ENCODE measurements around the gene HSPBAP1. TPM values are rescaled to one million over a fixed set of nuclear protein-coding genes. Genes with fewer than 3 reads are reported as not detected.
"Not testable (repeated sequence)": the region's sequence is repeated elsewhere in the genome, so short reads cannot be mapped to it uniquely, and the experiment has no call there.

The HSPBAP1 gene
- total RNA-seq, 2 donors from 2014 or later: 6.2 to 6.4 TPM

- DNase-seq (ENCODE audit: low spot score) (no peak), ATAC-seq (no peak)
- no peak overlapping the region for H3K27ac Mint-ChIP-seq
- no peak overlapping the region for H3K4me3 Mint-ChIP-seq
- H3K9me3 Mint-ChIP-seq: no peaks in the 10 kb centered on the region
- H3K27me3 Mint-ChIP-seq: no peaks in the 10 kb centered on the region
- no peaks in the 10 kb centered on the region for H3K4me1 Mint-ChIP-seq (ENCODE audit: low read depth in 2 of 2)
- no peaks in the 10 kb centered on the region for H3K36me3 Mint-ChIP-seq
These were observed 19.6 kb downstream of the HSPBAP1 start for GRCh38 chr3:122773944-122774509.

GRCh38 chr3:122772827-122773226, 20.8 kb downstream of the HSPBAP1 start:
- H3K27me3 Mint-ChIP-seq: no peaks in the 10 kb centered on the region
- H3K36me3 Mint-ChIP-seq: peaks cover 5% of the 10 kb centered on the region
- DNase-seq (ENCODE audit: low spot score) (no peak), ATAC-seq (no peak)
- no peak overlapping the region for H3K27ac Mint-ChIP-seq
- H3K9me3 Mint-ChIP-seq: no peaks in the 10 kb centered on the region
- H3K4me3 Mint-ChIP-seq: no peak overlapping the region
- H3K4me1 Mint-ChIP-seq (ENCODE audit: low read depth in 2 of 2): no peaks in the 10 kb centered on the region

DNA sequence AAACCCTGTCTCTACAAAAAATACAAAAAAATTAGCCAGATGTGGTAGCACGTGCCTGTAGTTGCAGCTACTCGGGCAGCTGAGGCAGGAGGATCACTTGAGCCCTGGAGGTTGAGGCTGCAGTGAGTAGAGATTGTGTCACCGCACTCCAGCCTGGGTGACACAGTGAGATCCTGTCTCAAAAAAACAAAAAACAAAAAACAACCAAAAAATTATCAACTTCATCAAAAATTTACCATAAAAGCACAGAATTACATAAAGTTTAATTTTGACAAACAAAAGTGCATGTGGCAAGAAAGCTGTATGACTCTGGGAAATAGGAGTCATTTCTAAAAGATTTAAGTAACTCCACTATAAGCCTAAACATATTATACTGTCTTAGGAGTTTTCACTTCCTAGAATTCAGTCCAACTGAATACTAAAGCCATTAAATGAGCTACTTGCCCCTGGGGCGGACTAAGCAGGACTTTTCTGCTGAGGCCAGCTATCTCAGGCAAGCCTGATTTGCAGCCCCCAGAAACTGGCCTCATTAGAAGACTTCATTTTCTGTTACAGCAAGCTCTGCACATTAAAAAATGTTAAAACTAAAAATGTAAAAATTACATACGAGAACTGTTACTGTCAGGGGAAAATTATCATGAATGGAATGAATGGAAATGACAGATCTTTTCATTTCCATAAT, 23.0 kb downstream of the HSPBAP1 start:
- ATAC-seq (no peak), DNase-seq (ENCODE audit: low spot score) (no peak)
- Mint-ChIP-seq H3K27me3 (no peaks in the 10 kb centered on the region), H3K36me3 (peaks cover 5% of the 10 kb centered on the region), H3K4me1 (ENCODE audit: low read depth in 2 of 2) (no peaks in the 10 kb centered on the region), H3K4me3 (no peak overlapping the region), H3K27ac (no peak overlapping the region), H3K9me3 (no peaks in the 10 kb centered on the region)

DNA sequence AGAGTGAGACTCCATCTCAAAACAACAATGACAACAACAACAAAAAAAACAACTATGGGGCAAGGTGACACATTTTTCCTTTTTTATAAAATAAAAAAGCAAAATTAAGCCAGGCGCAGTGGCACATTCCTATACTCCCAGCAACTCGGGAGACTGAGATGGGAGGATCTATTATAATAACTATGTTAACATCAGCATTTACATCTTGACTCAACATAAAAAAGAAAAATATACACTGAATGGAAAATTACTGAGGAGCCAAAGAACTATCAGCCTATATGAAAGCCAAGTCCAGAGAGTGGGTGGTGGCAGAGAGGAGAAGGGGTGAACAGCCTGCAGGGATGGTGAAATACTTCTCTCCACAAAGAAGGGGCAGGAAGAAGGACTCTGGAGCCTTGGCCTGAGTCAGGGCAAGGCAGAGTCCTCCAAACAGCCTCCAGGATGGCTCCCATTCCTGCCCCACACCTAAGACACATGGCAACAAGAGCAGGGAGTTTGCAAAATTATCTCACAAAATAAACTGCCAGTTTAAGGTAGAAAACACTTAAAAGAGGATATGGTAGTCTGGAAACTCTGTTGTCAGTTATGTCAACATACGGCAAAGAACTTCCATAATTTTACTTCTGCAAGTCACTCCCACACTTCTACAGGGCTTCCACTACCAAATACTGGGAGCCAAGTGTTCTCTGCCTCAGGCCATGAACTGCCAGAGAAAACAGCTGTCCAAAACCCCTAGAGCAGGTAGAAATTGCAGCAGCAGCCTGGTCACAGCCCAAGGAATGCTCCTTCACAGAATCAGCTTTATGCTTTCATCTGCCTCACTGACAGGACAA, 25.9 kb downstream of the HSPBAP1 start:
- DNase-seq (ENCODE audit: low spot score) (no peak), ATAC-seq (no peak)
- no peaks in the 10 kb centered on the region for H3K4me1 Mint-ChIP-seq (ENCODE audit: low read depth in 2 of 2)
- H3K36me3 Mint-ChIP-seq: peaks cover 5% of the 10 kb centered on the region
- H3K27me3 Mint-ChIP-seq: no peaks in the 10 kb centered on the region
- no peaks in the 10 kb centered on the region for H3K9me3 Mint-ChIP-seq
- no peak overlapping the region for H3K4me3 Mint-ChIP-seq
- H3K27ac Mint-ChIP-seq: no peak overlapping the region

DNA sequence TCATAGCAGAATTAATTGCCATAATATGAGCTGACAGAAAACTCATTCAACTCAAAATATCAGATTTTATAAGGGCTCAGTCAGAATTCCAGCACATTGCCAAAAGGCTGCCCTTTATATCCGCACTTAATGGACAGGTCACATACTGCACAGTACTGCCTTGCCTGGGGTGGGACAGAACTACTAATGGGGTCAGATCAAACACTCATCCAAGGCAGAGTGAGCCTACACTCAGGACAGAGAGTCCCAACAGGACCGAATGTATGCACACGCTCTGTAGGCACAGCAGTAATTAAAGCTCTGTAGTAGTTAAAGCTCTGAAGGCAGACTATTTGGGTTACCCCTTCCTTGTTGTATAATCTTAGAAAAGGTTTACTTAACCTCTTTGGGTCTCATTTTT, 27.2 kb downstream of the HSPBAP1 start:
- Mint-ChIP-seq H3K9me3 (no peaks in the 10 kb centered on the region), H3K36me3 (peaks cover 5% of the 10 kb centered on the region), H3K4me1 (ENCODE audit: low read depth in 2 of 2) (no peaks in the 10 kb centered on the region), H3K4me3 (no peak overlapping the region), H3K27me3 (no peaks in the 10 kb centered on the region), H3K27ac (no peak overlapping the region)
- ATAC-seq (no peak), DNase-seq (ENCODE audit: low spot score) (no peak)

DNA sequence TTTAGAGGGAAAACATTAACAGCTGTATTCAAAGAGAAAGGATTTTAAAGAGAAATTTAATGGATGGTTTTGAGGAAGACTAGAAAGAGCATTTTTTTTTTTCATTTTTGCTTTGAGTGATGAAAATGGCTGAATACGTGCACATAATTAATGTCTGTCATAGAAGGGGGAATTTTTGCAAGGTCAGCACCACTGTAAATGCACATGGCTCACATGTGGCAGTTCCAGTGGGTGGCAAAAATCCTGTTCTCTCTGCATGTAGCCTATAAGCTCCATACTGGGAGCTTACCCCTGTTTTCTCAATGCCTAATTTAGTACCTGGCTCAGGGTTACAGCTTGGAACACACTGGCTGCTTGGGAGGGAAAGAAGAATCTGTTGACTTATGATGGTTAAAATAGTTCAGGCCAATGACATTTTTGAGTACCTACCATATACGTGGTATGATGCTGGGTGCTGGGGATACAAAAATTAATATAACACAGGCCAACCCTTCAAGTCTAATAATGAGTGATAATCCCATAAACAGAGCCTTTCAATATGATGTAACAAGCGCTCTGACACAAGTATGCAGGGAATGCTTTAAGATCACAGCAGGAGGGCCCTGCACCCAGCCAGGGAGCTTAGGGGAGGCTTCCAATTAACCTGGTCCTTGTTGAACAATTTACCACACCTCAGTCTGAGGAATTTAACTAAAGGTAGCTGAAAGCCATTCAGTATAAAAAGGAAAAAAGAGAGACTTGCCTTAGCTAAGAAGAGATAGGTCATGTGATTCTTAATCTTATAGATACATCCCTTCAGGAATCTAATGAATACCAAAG, 33.0 kb downstream of the HSPBAP1 start:
- no peaks in the 10 kb centered on the region for H3K27me3 Mint-ChIP-seq
- H3K36me3 Mint-ChIP-seq: no peaks in the 10 kb centered on the region
- DNase-seq (ENCODE audit: low spot score) (no peak), ATAC-seq (no peak)
- H3K4me3 Mint-ChIP-seq: no peak overlapping the region
- H3K4me1 Mint-ChIP-seq (ENCODE audit: low read depth in 2 of 2): peaks cover 0 to 6% of the 10 kb centered on the region in 2 donors
- no peak overlapping the region for H3K27ac Mint-ChIP-seq
- H3K9me3 Mint-ChIP-seq: no peaks in the 10 kb centered on the region

- H3K36me3 Mint-ChIP-seq: peaks cover 6% of the 10 kb centered on the region
- no peak for DNase-seq (ENCODE audit: low spot score)
- H3K27me3 Mint-ChIP-seq: no peaks in the 10 kb centered on the region
- peak in 1 of 2 donors; percentile 47 for ATAC-seq
- no peak overlapping the region for H3K4me3 Mint-ChIP-seq
- H3K4me1 Mint-ChIP-seq (ENCODE audit: low read depth in 2 of 2): peaks cover 0 to 6% of the 10 kb centered on the region in 2 donors
- no peaks in the 10 kb centered on the region for H3K9me3 Mint-ChIP-seq
- no peak overlapping the region for H3K27ac Mint-ChIP-seq
These were observed 34.6 kb downstream of the HSPBAP1 start for GRCh38 chr3:122758877-122759560.

DNA sequence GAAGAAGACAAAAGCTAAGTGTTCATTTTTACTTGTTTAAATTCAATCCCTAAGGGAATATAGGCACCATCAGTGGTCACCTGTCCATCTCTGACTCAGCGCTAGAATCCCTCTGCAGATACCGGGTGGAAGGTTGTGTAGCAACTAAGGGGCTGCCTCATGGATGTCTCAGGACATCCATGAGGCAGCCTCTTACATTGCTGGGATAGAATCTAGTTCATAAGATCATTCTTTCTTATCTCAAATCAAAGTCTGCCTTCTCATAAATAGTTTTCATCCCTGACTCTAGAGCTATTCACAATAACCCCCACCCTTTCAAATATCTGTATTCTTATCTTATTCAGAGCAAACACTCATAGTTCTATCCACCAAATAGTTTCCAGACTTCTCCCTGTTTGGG, 38.1 kb downstream of the HSPBAP1 start:
- Mint-ChIP-seq H3K9me3 (no peaks in the 10 kb centered on the region), H3K27ac (no peak overlapping the region), H3K36me3 (peaks cover 18% of the 10 kb centered on the region), H3K27me3 (no peaks in the 10 kb centered on the region), H3K4me1 (ENCODE audit: low read depth in 2 of 2) (peaks cover 0 to 6% of the 10 kb centered on the region in 2 donors), H3K4me3 (no peak overlapping the region)
- ATAC-seq (no peak), DNase-seq (ENCODE audit: low spot score) (no peak)

GRCh38 chr3:122754929-122755328, 38.7 kb downstream of the HSPBAP1 start:
- ATAC-seq: peak; percentile 64 to 68
- no peak for DNase-seq (ENCODE audit: low spot score)
- Mint-ChIP-seq H3K27ac (no peak overlapping the region), H3K9me3 (no peaks in the 10 kb centered on the region), H3K4me3 (no peak overlapping the region), H3K4me1 (ENCODE audit: low read depth in 2 of 2) (peaks cover 0 to 6% of the 10 kb centered on the region in 2 donors), H3K36me3 (peaks cover 18% of the 10 kb centered on the region), H3K27me3 (no peaks in the 10 kb centered on the region)

DNA sequence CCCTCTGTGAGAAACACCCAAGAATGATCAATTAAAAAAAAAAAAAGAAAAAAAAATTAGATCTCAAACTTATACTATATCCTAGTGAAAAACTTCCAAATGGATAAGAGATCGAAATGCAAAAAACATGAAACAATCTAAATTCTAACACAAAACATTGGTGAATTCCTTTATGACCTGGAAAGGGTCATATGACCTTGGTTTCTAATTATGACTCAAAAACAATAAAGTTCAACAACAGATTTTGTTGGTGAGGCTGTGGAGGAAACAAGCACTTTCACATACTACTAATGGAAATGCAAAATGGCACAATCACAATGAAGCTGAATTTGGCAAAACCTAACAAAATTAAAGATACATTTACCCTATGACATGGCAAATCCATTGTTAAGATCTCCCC, 45.3 kb downstream of the HSPBAP1 start:
- no peaks in the 10 kb centered on the region for H3K4me1 Mint-ChIP-seq (ENCODE audit: low read depth in 2 of 2)
- H3K9me3 Mint-ChIP-seq: no peaks in the 10 kb centered on the region
- no peak overlapping the region for H3K4me3 Mint-ChIP-seq
- no peak overlapping the region for H3K27ac Mint-ChIP-seq
- peaks cover 11% of the 10 kb centered on the region for H3K36me3 Mint-ChIP-seq
- H3K27me3 Mint-ChIP-seq: no peaks in the 10 kb centered on the region
- DNase-seq (ENCODE audit: low spot score) (no peak), ATAC-seq (no peak)

DNA sequence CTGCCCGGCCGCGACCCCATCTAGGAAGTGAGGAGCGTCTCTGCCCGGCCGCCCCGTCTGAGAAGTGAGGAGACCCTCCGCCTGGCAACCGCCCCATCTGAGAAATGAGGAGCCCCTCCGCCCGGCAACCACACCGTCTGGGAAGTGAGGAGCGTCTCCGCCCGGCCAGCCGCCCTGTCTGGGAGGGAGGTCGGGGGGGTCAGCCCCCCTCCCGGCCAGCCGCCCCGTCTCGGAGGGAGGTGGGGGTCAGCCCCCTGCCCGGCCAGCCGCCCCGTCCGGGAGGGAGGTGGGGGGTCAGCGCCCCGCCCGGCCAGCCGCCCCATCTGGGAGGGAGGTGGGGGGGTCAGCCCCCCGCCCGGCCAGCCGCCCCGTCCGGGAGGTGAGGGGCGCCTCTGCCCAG, 46.3 kb downstream of the HSPBAP1 start:
- DNase-seq (ENCODE audit: low spot score); H3K4me1 Mint-ChIP-seq (ENCODE audit: low read depth in 2 of 2); H3K4me3 Mint-ChIP-seq; H3K9me3 Mint-ChIP-seq; H3K27ac Mint-ChIP-seq; H3K36me3 Mint-ChIP-seq; H3K27me3 Mint-ChIP-seq; ATAC-seq: not testable (repeated sequence)

DNA sequence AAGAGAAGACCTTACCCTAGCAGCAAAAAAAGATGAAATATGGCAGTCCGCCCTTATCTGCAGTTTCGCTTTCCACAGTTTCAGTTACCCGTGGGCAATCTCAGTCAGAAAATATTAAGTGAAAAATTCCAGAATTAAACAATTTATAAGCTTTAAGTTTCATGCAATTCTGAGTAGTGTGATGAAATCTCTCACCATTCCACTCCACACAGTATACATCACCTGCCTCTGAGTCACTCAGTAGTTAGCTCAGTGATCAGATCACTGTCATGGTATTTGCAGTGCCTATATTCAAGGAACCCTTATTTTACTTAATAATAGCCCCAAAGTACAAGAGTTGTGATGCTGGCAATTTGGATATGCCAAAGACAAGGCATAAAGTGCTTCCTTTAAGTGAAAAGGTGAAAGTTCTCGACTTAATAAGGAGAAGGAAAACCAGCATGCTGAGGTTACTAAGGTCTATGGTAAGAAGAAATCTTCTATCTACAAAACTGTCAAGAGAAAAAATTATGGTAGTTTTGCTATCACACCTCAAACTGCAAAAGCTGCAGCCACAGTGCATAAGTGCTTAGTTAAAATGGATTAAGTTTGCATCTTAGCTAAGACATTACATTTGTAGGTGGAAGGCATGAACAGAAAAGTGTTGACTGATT, 48.1 kb downstream of the HSPBAP1 start:
- H3K4me1 Mint-ChIP-seq (ENCODE audit: low read depth in 2 of 2): peaks cover 0 to 3% of the 10 kb centered on the region in 2 donors
- ATAC-seq: peak in 1 of 2 donors; percentile 59

More for the DNA sequence above, 48.1 kb downstream of the HSPBAP1 start:
- Mint-ChIP-seq H3K9me3 (no peaks in the 10 kb centered on the region), H3K36me3 (peaks cover 3% of the 10 kb centered on the region), H3K27ac (no peak overlapping the region), H3K4me3 (no peak overlapping the region), H3K27me3 (no peaks in the 10 kb centered on the region)
- no peak for DNase-seq (ENCODE audit: low spot score)

Measured in natural killer cell treated with Interleukin-12 subunit alpha and Interleukin-12 subunit beta and Interleukin-15 and Interleukin-18, amount 100 ng/mL, for 72 hours (primary cell).